ENCODE data around the gene ARFGEF3. TPM values are rescaled to one million over a fixed set of nuclear protein-coding genes. Genes with fewer than 3 reads are reported as not detected.

The ARFGEF3 gene
- total and polyA plus RNA-seq, 2 experiments from 2014 or later, result 5.8 to 24.6 TPM

DNA sequence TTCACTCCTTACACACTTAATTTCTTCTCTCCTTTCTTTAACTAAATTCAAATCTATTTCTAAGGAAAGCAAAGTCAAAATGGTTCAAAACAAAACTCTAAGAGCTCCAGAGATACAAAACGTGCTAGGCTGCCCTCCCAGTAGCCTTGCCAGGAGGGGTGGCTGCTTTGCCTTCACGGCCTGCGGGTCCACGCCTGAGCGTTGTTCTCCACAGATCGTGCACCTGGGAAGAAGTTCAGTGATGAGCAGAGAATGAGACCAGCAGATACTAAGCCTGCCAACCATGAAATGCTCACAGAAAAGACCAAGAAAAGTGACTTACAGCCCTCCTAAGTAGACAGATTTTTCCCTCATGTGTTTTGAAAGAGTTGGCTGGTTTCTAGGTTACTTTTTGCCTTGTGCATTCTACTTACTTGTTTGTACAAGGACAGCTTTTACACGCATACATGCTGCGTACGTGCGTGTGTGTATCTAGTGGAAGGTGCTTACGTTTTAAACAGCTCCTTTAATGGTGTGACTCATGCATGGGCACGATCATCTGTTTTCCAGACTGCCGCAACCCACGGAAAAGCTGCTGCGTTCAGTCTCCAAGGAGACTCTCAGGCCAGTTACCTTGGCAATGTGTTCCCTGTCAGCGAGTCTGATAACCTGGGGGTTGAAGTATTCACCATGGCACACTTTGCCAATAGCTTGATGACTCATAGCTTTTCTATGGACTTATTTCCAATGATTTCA, 88.9 kb downstream of the ARFGEF3 start:
- no peak overlapping the region for H3K27ac Mint-ChIP-seq
- no peaks in the 10 kb centered on the region for H3K4me1 ChIP-seq (ENCODE audit: insufficient read depth)
- no peaks in the 10 kb centered on the region for H3K9me3 Mint-ChIP-seq
- H3K36me3 ChIP-seq (ENCODE audit: insufficient read depth), result no peaks in the 10 kb centered on the region
- no peaks in the 10 kb centered on the region for H3K27me3 ChIP-seq (ENCODE audit: insufficient read depth)
- H3F3A ChIP-seq (replicated peaks; ENCODE audit: low read depth), result no peaks in the 10 kb centered on the region
- no peak overlapping the region for H3K4me3 ChIP-seq
- H3K27ac ChIP-seq (ENCODE audit: low read depth), result no peak overlapping the region
- no peaks in the 10 kb centered on the region for H3K4me1 Mint-ChIP-seq
- TF ChIP-seq ZNF331 (CRISPR knock-in tag; IDR thresholded peaks at IDR 0.05; ENCODE audit: low read depth), result no peak
- no peak for TF ChIP-seq JUNB (IDR thresholded peaks at IDR 0.05; ENCODE audit: unreplicated experiment)
- no peak for TF ChIP-seq EZH2phosphoT487 (IDR thresholded peaks at IDR 0.05; ENCODE audit: unreplicated experiment)
- TF ChIP-seq, protein P1, sequence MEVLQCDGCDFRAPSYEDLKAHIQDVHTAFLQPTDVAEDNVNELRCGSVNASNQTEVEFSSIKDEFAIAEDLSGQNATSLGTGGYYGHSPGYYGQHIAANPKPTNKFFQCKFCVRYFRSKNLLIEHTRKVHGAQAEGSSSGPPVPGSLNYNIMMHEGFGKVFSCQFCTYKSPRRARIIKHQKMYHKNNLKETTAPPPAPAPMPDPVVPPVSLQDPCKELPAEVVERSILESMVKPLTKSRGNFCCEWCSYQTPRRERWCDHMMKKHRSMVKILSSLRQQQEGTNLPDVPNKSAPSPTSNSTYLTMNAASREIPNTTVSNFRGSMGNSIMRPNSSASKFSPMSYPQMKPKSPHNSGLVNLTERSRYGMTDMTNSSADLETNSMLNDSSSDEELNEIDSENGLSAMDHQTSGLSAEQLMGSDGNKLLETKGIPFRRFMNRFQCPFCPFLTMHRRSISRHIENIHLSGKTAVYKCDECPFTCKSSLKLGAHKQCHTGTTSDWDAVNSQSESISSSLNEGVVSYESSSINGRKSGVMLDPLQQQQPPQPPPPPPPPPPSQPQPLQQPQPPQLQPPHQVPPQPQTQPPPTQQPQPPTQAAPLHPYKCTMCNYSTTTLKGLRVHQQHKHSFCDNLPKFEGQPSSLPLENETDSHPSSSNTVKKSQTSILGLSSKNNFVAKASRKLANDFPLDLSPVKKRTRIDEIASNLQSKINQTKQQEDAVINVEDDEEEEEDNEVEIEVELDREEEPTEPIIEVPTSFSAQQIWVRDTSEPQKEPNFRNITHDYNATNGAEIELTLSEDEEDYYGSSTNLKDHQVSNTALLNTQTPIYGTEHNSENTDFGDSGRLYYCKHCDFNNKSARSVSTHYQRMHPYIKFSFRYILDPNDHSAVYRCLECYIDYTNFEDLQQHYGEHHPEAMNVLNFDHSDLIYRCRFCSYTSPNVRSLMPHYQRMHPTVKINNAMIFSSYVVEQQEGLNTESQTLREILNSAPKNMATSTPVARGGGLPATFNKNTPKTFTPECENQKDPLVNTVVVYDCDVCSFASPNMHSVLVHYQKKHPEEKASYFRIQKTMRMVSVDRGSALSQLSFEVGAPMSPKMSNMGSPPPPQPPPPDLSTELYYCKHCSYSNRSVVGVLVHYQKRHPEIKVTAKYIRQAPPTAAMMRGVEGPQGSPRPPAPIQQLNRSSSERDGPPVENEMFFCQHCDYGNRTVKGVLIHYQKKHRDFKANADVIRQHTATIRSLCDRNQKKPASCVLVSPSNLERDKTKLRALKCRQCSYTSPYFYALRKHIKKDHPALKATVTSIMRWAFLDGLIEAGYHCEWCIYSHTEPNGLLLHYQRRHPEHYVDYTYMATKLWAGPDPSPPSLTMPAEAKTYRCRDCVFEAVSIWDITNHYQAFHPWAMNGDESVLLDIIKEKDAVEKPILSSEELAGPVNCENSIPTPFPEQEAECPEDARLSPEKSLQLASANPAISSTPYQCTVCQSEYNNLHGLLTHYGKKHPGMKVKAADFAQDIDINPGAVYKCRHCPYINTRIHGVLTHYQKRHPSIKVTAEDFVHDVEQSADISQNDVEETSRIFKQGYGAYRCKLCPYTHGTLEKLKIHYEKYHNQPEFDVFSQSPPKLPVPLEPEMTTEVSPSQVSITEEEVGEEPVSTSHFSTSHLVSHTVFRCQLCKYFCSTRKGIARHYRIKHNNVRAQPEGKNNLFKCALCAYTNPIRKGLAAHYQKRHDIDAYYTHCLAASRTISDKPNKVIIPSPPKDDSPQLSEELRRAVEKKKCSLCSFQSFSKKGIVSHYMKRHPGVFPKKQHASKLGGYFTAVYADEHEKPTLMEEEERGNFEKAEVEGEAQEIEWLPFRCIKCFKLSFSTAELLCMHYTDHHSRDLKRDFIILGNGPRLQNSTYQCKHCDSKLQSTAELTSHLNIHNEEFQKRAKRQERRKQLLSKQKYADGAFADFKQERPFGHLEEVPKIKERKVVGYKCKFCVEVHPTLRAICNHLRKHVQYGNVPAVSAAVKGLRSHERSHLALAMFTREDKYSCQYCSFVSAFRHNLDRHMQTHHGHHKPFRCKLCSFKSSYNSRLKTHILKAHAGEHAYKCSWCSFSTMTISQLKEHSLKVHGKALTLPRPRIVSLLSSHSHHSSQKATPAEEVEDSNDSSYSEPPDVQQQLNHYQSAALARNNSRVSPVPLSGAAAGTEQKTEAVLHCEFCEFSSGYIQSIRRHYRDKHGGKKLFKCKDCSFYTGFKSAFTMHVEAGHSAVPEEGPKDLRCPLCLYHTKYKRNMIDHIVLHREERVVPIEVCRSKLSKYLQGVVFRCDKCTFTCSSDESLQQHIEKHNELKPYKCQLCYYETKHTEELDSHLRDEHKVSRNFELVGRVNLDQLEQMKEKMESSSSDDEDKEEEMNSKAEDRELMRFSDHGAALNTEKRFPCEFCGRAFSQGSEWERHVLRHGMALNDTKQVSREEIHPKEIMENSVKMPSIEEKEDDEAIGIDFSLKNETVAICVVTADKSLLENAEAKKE (CRISPR knock-in tag; IDR thresholded peaks at IDR 0.05), result no peak
- TF ChIP-seq, protein P2, sequence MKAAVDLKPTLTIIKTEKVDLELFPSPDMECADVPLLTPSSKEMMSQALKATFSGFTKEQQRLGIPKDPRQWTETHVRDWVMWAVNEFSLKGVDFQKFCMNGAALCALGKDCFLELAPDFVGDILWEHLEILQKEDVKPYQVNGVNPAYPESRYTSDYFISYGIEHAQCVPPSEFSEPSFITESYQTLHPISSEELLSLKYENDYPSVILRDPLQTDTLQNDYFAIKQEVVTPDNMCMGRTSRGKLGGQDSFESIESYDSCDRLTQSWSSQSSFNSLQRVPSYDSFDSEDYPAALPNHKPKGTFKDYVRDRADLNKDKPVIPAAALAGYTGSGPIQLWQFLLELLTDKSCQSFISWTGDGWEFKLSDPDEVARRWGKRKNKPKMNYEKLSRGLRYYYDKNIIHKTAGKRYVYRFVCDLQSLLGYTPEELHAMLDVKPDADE (IDR thresholded peaks at IDR 0.05), result no peak
- TF ChIP-seq, protein P3, sequence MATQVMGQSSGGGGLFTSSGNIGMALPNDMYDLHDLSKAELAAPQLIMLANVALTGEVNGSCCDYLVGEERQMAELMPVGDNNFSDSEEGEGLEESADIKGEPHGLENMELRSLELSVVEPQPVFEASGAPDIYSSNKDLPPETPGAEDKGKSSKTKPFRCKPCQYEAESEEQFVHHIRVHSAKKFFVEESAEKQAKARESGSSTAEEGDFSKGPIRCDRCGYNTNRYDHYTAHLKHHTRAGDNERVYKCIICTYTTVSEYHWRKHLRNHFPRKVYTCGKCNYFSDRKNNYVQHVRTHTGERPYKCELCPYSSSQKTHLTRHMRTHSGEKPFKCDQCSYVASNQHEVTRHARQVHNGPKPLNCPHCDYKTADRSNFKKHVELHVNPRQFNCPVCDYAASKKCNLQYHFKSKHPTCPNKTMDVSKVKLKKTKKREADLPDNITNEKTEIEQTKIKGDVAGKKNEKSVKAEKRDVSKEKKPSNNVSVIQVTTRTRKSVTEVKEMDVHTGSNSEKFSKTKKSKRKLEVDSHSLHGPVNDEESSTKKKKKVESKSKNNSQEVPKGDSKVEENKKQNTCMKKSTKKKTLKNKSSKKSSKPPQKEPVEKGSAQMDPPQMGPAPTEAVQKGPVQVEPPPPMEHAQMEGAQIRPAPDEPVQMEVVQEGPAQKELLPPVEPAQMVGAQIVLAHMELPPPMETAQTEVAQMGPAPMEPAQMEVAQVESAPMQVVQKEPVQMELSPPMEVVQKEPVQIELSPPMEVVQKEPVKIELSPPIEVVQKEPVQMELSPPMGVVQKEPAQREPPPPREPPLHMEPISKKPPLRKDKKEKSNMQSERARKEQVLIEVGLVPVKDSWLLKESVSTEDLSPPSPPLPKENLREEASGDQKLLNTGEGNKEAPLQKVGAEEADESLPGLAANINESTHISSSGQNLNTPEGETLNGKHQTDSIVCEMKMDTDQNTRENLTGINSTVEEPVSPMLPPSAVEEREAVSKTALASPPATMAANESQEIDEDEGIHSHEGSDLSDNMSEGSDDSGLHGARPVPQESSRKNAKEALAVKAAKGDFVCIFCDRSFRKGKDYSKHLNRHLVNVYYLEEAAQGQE (IDR thresholded peaks at IDR 0.05; ENCODE audit: unreplicated experiment), result no peak
- no peak for TF ChIP-seq CREB1 (CRISPR knock-in tag; IDR thresholded peaks at IDR 0.05; ENCODE audit: low read depth)
- TF ChIP-seq ZNF114 (CRISPR knock-in tag; IDR thresholded peaks at IDR 0.05), result no peak
- no peak for TF ChIP-seq EZH2 (IDR thresholded peaks at IDR 0.05; ENCODE audit: low read depth, unreplicated experiment)
- TF ChIP-seq, protein P4, sequence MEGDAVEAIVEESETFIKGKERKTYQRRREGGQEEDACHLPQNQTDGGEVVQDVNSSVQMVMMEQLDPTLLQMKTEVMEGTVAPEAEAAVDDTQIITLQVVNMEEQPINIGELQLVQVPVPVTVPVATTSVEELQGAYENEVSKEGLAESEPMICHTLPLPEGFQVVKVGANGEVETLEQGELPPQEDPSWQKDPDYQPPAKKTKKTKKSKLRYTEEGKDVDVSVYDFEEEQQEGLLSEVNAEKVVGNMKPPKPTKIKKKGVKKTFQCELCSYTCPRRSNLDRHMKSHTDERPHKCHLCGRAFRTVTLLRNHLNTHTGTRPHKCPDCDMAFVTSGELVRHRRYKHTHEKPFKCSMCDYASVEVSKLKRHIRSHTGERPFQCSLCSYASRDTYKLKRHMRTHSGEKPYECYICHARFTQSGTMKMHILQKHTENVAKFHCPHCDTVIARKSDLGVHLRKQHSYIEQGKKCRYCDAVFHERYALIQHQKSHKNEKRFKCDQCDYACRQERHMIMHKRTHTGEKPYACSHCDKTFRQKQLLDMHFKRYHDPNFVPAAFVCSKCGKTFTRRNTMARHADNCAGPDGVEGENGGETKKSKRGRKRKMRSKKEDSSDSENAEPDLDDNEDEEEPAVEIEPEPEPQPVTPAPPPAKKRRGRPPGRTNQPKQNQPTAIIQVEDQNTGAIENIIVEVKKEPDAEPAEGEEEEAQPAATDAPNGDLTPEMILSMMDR (conservative IDR thresholded peaks at IDR 0.05; ENCODE audit: low read depth in 2 of 2), result no peak
- H3K4me2 ChIP-seq, result no peak overlapping the region
- DNase-seq (ENCODE audit: low spot score), result no peak
- H3K36me3 Mint-ChIP-seq (ENCODE audit: low read depth), result peaks cover 3% of the 10 kb centered on the region; the same call in 1 of the 3 replicates
- H3K4me3 Mint-ChIP-seq, result no peak overlapping the region
- H2AFZ ChIP-seq, result no peak overlapping the region
- no peak for ATAC-seq
- no peaks in the 10 kb centered on the region for H3K79me2 ChIP-seq (replicated peaks; ENCODE audit: insufficient read depth)
- no peaks in the 10 kb centered on the region; the same call in 1 of the 2 replicates for H4K20me1 ChIP-seq (replicated peaks; ENCODE audit: insufficient read depth)
- no peaks in the 10 kb centered on the region for H3K9me2 ChIP-seq (ENCODE audit: insufficient read depth)
- no peaks in the 10 kb centered on the region for H3K27me3 Mint-ChIP-seq (ENCODE audit: insufficient read depth, low read depth, poor library complexity)
